ENCODE results near the gene ZNF335. TPM values are rescaled to one million over a fixed set of nuclear protein-coding genes. Genes with fewer than 3 reads are reported as not detected.

Gene ZNF335
- total and polyA plus RNA-seq, 2 of the 13 experiments (the other 11 are each of a cell fraction or from before 2014, with no cell fraction given): 9.7 to 13.7 TPM

GRCh38 chr20:45971675-45972499 lies at the start of gene ZNF335 (continued):
- TF ChIP-seq SUZ12 (IDR thresholded peaks at IDR 0.05; ENCODE audit: low read depth, low read length) (no peak), ATAD3A (CRISPR knock-in tag; IDR thresholded peaks at IDR 0.05) (peak; percentile 92; the same call in 1 of the 2 replicates), ZNF737 (CRISPR knock-in tag; IDR thresholded peaks at IDR 0.05; ENCODE audit: borderline replicate concordance) (peak; percentile 98), ZXDC (CRISPR knock-in tag; IDR thresholded peaks at IDR 0.05) (peak; percentile 86; the same call in 1 of the 2 replicates), ZNF382 (CRISPR knock-in tag; IDR thresholded peaks at IDR 0.05; ENCODE audit: borderline replicate concordance) (no peak), FOSL1 (CRISPR knock-in tag; IDR thresholded peaks at IDR 0.05; ENCODE audit: borderline replicate concordance) (peak; percentile 51; the same call in 1 of the 2 replicates), CTCF (CRISPR knock-in tag; IDR thresholded peaks at IDR 0.05) (peak; percentile 60), CC2D1A (CRISPR knock-in tag; IDR thresholded peaks at IDR 0.05) (no peak), PHF20 (CRISPR knock-in tag; IDR thresholded peaks at IDR 0.05) (peak; percentile 85), ZNF329 (CRISPR knock-in tag; IDR thresholded peaks at IDR 0.05; ENCODE audit: low read depth) (no peak; the same call in 1 of the 2 replicates), ZNF646 (CRISPR knock-in tag; IDR thresholded peaks at IDR 0.05) (no peak; the same call in 1 of the 2 replicates), CCDC6 (CRISPR knock-in tag; IDR thresholded peaks at IDR 0.05) (no peak; the same call in 1 of the 2 replicates), HNF4G (IDR thresholded peaks at IDR 0.05; ENCODE audit: borderline replicate concordance, low read depth, low read length) (0 out of 2 replicates have a peak, but pooled peaks have one; percentile 12), HNF4G (CRISPR knock-in tag; IDR thresholded peaks at IDR 0.05; ENCODE audit: borderline replicate concordance, low read depth) (no peak)

All from HepG2 (cell line).